ENCODE results near the gene BICD2.
A peak's percentile ranks its signal among the peaks of the same experiment; 100 is the strongest.

BICD2 gene

DNA sequence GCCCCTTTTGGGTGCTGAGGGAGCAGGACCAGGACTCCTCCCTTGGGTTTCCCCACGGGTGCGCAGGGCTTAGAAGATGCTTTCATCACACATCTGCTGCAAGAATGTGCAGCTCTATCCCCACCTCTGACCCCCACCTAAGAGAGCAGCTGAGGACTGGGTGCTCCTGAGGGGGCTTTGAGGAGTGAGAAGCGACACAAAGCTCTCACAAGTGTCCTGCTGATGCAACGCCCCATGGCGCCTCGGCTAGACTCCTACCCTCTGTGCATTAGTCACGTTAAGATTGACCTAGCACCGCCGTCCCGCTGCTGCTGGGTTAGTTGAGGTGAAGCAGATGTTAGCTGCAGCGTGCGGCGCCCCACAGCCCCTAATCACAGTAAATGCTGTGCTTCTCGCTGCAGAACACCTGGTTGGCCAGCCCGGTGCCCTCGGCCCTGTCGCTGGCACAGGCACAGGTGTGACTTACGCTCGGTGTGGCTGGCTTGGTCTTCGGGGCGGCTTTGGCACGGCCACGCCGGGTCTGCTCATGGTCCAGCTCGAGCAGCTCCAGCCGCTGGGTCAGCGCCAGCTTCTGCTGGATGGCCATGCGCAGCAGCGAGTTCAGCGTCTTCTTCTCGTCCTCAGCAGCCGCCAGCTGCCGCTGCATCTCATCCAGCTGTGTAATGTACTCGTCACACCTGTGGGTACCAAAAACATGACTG lies 49.7 kb downstream of the BICD2 start:
- Mint-ChIP-seq H3K9me3 (no peaks in the 10 kb centered on the region), H3K4me3 (no peak overlapping the region), H3K36me3 (peaks cover 37 to 72% of the 10 kb centered on the region in 2 donors), H3K27me3 (no peaks in the 10 kb centered on the region), H3K27ac (no peak overlapping the region), H3K4me1 (peaks cover 26 to 48% of the 10 kb centered on the region in 2 donors)
- DNase-seq (no peak), ATAC-seq (replicated peaks) (no peak)

DNA sequence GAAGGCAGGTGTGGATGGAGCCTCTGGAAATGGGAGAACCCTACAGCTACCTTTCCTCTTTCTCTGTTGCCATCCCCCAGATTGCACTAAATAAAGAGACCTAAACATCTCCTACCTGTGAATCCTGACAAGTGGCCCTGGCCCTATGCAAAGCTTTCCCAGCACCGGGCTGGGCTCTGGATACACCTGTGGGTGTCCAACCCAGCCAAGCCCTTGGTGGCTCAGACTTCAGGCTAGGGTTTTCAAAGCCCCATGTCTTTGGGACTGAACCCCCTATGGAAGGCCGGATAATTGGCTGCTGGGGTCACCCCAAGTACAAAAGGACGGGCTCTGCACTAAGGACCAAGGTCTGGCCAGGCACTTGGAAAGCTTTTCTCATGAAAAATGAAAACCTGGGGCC lies 50.6 kb downstream of the BICD2 start:
- Mint-ChIP-seq H3K4me3 (no peak overlapping the region), H3K4me1 (peaks cover 24 to 40% of the 10 kb centered on the region in 2 donors), H3K36me3 (peaks cover 28 to 65% of the 10 kb centered on the region in 2 donors), H3K27me3 (no peaks in the 10 kb centered on the region), H3K9me3 (no peaks in the 10 kb centered on the region), H3K27ac (no peak overlapping the region)
- DNase-seq = no peak
- ATAC-seq (replicated peaks) = no peak

DNA sequence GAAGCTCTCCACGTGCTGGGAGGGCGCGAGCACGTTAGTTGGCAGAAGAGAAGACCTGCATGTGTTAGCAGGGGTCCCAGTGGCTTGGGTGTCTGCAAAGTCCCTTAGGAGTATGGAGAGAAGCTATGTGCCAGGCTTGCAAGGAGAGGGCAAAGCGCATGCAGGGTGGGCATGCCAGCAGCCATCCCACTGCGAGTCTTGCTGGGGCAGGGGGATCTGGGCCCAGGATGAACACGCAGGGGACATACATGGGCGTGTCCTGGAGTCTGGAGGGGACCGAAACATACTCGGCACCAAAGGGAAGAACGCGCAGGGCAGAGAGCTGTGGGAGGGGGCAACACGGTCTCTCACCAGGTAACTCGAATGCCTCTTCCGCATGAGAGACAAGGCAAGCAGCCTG lies 51.1 kb downstream of the BICD2 start:
- H3K27ac Mint-ChIP-seq = peak overlapping the region; percentile 39
- peaks cover 24 to 38% of the 10 kb centered on the region in 2 donors for H3K4me1 Mint-ChIP-seq
- DNase-seq = no peak
- no peak overlapping the region for H3K4me3 Mint-ChIP-seq
- peaks cover 28 to 67% of the 10 kb centered on the region in 2 donors for H3K36me3 Mint-ChIP-seq
- no peak for ATAC-seq (replicated peaks)
- H3K27me3 Mint-ChIP-seq = no peaks in the 10 kb centered on the region
- H3K9me3 Mint-ChIP-seq = no peaks in the 10 kb centered on the region

DNA sequence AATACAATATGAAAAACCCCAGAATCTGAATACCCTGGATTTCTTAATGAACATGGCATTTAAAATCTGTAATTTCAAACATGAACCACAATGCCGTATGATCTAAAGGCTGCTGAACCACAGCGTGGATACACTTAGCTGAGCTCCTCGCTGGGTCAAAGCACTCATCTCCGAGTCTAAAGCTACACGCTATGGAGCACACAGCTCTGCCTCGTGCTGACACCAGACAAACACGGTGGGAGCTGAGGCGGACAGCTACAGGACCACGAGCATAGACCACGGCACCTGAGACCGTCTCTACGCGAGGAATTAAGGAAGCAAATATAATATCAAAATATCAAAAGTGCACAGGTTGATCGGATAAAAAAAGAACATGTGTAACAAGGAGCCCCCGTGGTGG lies 51.9 kb downstream of the BICD2 start:
- DNase-seq (no peak), ATAC-seq (replicated peaks) (peak in 1 of 2 donors; percentile 55)
- Mint-ChIP-seq H3K4me1 (peaks cover 24 to 32% of the 10 kb centered on the region in 2 donors), H3K27me3 (no peaks in the 10 kb centered on the region), H3K4me3 (peak overlapping the region in 1 of 2 donors; percentile 21), H3K36me3 (peaks cover 25 to 66% of the 10 kb centered on the region in 2 donors), H3K27ac (peak overlapping the region; percentile 71), H3K9me3 (no peaks in the 10 kb centered on the region)

DNA sequence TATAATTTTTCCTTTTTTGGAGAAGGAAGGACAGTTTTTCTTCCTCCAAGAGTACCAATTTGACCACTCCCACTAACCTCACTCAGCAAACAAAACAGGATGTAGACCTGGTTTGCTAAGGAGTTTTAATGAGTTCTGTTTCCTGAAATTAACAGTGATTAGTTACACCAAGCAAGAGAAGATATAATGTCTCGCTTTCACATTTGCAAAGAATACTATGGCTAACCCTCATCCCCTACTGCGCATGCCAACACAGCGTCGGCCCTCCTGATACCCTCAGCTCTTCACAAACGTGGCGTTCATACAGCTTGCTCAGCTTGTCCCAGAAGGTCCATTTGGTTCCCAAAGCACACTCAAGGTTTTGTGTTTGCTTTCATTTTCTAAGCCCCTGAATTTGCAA lies 52.8 kb downstream of the BICD2 start:
- peaks cover 24 to 70% of the 10 kb centered on the region in 2 donors for H3K36me3 Mint-ChIP-seq
- H3K4me3 Mint-ChIP-seq = peak overlapping the region in 1 of 2 donors; percentile 35
- no peak for DNase-seq
- H3K4me1 Mint-ChIP-seq = peaks cover 21 to 38% of the 10 kb centered on the region in 2 donors
- peak; percentile 48 to 53 for ATAC-seq (replicated peaks)
- H3K27ac Mint-ChIP-seq = peak overlapping the region; percentile 59
- H3K9me3 Mint-ChIP-seq = no peaks in the 10 kb centered on the region
- no peaks in the 10 kb centered on the region for H3K27me3 Mint-ChIP-seq

DNA sequence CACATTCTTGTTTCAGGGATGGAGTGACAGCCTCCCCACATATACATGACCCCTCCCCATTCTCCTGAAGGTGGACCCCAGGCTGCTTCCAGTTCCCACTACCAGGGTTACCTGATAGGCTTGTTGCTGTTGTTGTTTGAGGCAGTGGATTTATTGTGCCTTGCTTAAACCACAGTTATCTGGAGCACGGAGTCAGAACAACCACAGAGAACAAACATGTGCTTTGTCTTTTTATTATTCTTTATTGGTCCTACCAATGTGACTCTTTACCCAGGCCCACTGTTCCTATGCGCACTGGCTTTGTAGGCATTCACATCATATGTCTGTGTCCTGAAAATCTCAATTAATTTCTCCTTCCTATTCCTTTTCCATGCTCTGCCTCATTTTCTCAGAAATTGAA lies 53.5 kb downstream of the BICD2 start:
- DNase-seq (no peak), ATAC-seq (replicated peaks) (no peak)
- Mint-ChIP-seq H3K9me3 (no peaks in the 10 kb centered on the region), H3K27me3 (no peaks in the 10 kb centered on the region), H3K36me3 (peaks cover 21 to 72% of the 10 kb centered on the region in 2 donors), H3K4me3 (no peak overlapping the region), H3K27ac (peak overlapping the region; percentile 81), H3K4me1 (peaks cover 21 to 38% of the 10 kb centered on the region in 2 donors)

DNA sequence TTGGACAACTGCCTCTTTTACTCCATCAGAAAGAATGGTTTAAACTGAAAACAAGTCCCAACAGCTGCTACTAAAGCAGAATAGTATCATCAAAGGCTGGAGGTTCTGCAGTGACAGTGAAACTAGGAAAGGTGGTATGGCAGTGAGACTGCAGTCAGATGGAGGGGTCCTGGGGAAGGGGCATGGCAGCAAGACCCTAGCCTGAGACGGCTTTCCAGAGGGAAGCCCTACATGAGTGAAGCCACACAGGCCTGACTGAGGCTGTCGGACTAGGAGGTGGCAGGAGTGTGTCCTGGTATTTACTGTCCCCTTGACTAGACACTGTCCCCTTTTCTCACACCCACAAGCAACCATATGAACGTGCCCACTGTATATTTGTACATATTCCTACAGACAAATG lies 54.3 kb downstream of the BICD2 start:
- Mint-ChIP-seq H3K4me1 (peaks cover 23 to 41% of the 10 kb centered on the region in 2 donors), H3K27ac (no peak overlapping the region), H3K9me3 (no peaks in the 10 kb centered on the region), H3K4me3 (no peak overlapping the region), H3K27me3 (no peaks in the 10 kb centered on the region), H3K36me3 (peaks cover 29 to 73% of the 10 kb centered on the region in 2 donors)
- no peak for DNase-seq
- ATAC-seq (replicated peaks) = no peak

DNA sequence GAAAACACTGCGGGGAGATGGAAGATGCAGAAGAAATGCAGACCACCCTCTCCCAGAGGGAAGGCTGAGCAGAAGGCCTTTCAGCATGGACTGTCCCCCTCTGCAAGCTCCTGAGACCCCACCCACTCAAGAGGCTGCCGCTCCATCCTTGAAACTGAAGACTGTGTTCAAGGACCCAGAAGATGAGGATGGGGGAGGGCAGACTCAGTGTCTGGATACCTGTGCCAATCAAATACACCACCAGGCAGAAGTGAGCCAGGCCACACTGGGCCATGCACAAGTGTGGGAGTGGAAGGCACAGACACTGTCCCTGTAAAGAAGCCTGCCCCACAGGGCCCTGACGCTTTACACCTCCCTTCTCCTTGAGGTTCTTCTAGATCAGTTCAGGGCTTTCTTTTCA lies 54.7 kb downstream of the BICD2 start:
- ATAC-seq (replicated peaks) (no peak), DNase-seq (no peak)
- no peaks in the 10 kb centered on the region for H3K9me3 Mint-ChIP-seq
- H3K27me3 Mint-ChIP-seq = no peaks in the 10 kb centered on the region
- H3K27ac Mint-ChIP-seq = no peak overlapping the region
- peaks cover 23 to 41% of the 10 kb centered on the region in 2 donors for H3K4me1 Mint-ChIP-seq
- no peak overlapping the region for H3K4me3 Mint-ChIP-seq
- H3K36me3 Mint-ChIP-seq = peaks cover 33 to 76% of the 10 kb centered on the region in 2 donors

DNA sequence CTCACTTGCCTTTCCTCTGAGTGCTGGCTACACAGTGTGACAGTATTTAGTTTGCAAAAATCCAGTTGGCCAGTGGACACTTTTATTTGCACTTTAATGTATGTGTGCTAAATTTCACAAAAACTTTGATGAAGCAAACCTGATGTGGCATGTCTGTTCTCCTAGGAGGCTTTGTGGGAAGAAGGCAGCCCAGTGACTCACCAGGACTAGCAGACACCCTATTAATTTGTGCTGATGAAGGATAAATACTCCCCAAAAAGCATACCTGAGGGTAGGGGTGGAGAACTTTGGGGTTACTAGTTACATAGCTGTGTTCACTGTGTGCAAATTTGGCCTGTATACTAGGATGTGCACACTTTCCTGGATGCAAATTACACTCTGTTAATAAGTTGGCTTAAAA lies 55.4 kb downstream of the BICD2 start:
- Mint-ChIP-seq H3K36me3 (peaks cover 38 to 82% of the 10 kb centered on the region in 2 donors), H3K4me1 (peaks cover 23 to 41% of the 10 kb centered on the region in 2 donors), H3K27ac (no peak overlapping the region)

DNA sequence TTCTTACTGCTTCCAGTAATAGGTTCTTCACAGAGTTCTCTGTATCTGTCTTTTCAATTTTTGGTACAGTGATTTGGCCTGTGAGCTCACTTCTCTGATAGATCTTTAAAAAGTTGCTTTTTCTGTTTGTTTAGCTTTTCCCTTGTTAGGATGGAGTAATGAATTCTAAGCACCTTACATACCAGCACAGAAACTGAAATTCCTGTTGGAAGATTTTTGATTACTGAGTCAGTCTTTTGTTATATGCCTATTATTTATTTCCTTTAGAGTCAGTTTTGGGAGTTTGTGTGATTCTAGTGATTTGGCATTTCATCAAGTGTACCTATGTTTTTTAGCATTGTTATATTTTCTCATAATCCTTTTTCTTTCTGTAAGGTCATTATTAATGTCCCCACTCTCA lies 57.1 kb downstream of the BICD2 start:
- no peaks in the 10 kb centered on the region for H3K27me3 Mint-ChIP-seq
- peaks cover 35 to 73% of the 10 kb centered on the region in 2 donors for H3K36me3 Mint-ChIP-seq
- H3K27ac Mint-ChIP-seq = no peak overlapping the region
- peaks cover 14 to 29% of the 10 kb centered on the region in 2 donors for H3K4me1 Mint-ChIP-seq
- no peak for DNase-seq
- H3K9me3 Mint-ChIP-seq = no peaks in the 10 kb centered on the region
- H3K4me3 Mint-ChIP-seq = no peak overlapping the region
- no peak for ATAC-seq (replicated peaks)

More for the DNA sequence above, 55.4 kb downstream of the BICD2 start:
- Mint-ChIP-seq H3K9me3 (no peaks in the 10 kb centered on the region), H3K4me3 (no peak overlapping the region), H3K27me3 (no peaks in the 10 kb centered on the region)
- ATAC-seq (replicated peaks) = no peak
- no peak for DNase-seq

DNA sequence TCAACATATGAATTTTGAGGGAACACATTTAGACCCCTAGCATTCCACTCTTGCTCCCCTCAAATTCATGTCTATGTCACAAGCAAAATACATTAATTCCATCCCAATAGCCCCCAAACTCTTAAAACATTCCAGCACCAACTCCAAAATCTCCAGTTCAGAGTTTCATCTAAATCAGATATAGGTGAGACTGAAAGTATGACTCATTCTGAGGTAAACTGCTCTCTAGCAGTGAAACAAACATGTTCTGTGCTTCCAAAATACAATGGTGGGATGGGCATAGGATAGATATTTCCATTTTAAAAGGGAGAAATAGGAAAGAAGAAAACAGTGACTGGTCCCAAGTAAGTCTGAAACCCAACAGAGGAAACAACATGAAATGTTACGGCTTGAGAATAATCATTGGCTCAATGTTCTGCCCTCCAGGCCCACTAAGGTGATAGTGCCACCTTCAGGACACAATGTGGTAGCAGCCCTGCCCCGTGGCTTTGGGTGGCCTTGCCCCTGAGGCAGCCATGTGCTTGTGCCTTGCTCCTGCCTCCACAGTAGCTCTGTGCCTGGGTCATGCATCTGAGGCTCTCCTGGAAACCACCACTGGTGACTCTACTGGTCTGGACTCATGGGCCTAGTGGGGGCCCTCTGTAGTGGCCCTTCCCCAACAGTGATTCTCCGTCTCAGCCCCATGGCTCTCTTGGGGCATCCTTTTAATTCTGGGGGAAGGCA lies 58.3 kb downstream of the BICD2 start:
- DNase-seq = no peak
- Mint-ChIP-seq H3K27ac (no peak overlapping the region), H3K4me3 (no peak overlapping the region), H3K36me3 (peaks cover 29 to 64% of the 10 kb centered on the region in 2 donors), H3K27me3 (no peaks in the 10 kb centered on the region), H3K9me3 (no peaks in the 10 kb centered on the region), H3K4me1 (peaks cover 7 to 17% of the 10 kb centered on the region in 2 donors)
- ATAC-seq (replicated peaks) = peak; percentile 80 to 84

DNA sequence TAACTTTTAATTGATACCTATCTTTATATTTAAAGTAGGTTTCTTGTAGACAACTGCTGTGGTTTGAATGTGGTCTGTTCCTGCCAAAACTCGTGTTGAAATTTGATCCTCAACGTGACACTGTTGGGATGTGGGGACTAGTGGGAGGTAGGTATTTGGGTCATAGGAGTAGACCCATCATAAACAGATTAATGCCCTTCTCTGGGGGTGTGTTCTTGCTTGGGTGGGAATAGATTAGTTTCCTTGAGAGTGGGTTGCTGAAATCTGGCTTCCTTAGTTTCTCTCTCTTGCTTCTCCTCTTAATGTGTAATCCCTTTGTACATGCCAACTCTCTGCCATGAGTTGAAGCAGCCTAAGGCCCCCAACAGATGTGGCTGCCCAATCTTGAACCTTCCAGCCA lies 60.1 kb downstream of the BICD2 start:
- Mint-ChIP-seq H3K36me3 (peaks cover 32 to 56% of the 10 kb centered on the region in 2 donors), H3K27me3 (no peaks in the 10 kb centered on the region), H3K4me3 (no peak overlapping the region), H3K4me1 (peaks cover 6 to 15% of the 10 kb centered on the region in 2 donors), H3K9me3 (peaks cover 0 to 2% of the 10 kb centered on the region in 2 donors), H3K27ac (no peak overlapping the region)
- ATAC-seq (replicated peaks) (no peak), DNase-seq (no peak)

DNA sequence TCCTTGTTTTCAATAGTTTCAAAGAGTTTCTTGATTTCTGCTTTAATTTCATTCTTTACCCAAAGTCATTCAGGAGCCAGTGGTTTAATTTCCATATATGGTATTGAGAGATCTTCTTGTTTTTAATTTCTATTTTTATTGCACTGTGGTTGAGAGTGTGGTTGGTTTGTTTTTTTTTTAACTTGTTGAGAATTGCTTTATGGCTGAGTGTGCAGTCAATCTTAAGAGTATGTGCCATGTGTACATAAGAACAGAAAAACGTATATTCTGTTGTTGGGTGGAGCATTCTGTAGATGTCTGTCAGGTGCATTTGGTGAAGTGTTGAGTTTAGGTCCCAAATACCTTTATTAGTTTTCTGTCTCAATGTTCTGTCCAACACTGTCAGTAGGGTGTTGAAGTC lies 68.0 kb downstream of the BICD2 start:
- Mint-ChIP-seq H3K9me3 (peaks cover 29 to 30% of the 10 kb centered on the region in 2 donors), H3K27ac (peak overlapping the region; percentile 51), H3K4me1 (peaks cover 9 to 14% of the 10 kb centered on the region in 2 donors), H3K4me3 (no peak overlapping the region), H3K36me3 (peaks cover 23 to 30% of the 10 kb centered on the region in 2 donors), H3K27me3 (no peaks in the 10 kb centered on the region)
- DNase-seq (no peak), ATAC-seq (replicated peaks) (no peak)

DNA sequence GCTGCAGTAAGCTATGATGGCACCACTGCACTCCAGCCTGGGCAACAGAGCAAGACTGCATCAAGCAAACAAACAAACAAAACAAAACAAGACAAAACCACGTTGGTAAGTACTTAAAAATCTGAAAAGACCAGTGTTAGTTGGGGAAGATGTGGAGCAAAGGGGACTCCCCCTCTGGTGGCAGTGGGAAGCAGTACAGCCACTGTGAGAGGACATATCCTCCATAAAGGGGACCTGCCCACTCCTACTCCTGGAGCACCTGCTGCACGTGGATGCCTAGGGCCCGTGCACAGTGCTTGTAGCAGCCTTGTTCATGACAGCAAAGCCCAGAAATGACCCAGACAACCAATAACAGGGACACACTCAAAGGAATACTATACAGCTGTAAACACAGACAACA lies 77.7 kb downstream of the BICD2 start:
- Mint-ChIP-seq H3K27ac (no peak overlapping the region), H3K27me3 (no peaks in the 10 kb centered on the region), H3K36me3 (peaks cover 0 to 5% of the 10 kb centered on the region in 2 donors), H3K4me3 (no peak overlapping the region), H3K4me1 (peaks cover 5 to 15% of the 10 kb centered on the region in 2 donors), H3K9me3 (peaks cover 12% of the 10 kb centered on the region in 2 donors)
- peak in 1 of 2 donors; percentile 31 for ATAC-seq (replicated peaks)
- DNase-seq = no peak

DNA sequence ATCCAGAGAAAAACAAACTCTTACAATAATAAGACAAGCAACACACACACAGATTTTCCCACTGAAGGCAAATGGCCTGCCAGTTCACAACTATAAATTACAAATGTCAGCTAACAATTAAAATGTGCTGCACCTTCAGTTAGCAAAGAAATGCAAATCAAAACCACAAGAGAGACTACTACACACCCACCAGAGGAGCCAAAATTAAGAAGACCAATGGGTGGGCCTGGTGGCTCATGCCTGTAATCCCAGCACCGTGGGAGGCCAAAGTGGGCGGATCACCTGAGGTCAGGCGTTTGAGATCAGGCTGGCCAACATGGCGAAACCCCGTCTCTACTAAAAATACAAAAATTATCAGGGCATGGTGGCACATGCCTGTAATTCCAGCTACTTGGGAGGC lies 79.6 kb downstream of the BICD2 start:
- DNase-seq = no peak
- no peak overlapping the region for H3K27ac Mint-ChIP-seq
- H3K27me3 Mint-ChIP-seq = no peaks in the 10 kb centered on the region
- H3K4me1 Mint-ChIP-seq = peaks cover 5 to 15% of the 10 kb centered on the region in 2 donors
- H3K9me3 Mint-ChIP-seq = peaks cover 2 to 3% of the 10 kb centered on the region in 2 donors
- ATAC-seq (replicated peaks) = no peak
- peaks cover 0 to 5% of the 10 kb centered on the region in 2 donors for H3K36me3 Mint-ChIP-seq
- H3K4me3 Mint-ChIP-seq = no peak overlapping the region

Data from stimulated activated naive B cell treated with anti-CD40 and anti-IgM and Interleukin-4, amounts not matched to agents 10 μg/mL and 1 μg/mL and 100 μg/mL, for 72 hours (primary cell).